Measurements from ENCODE around the gene STXBP6.

The STXBP6 gene

DNA sequence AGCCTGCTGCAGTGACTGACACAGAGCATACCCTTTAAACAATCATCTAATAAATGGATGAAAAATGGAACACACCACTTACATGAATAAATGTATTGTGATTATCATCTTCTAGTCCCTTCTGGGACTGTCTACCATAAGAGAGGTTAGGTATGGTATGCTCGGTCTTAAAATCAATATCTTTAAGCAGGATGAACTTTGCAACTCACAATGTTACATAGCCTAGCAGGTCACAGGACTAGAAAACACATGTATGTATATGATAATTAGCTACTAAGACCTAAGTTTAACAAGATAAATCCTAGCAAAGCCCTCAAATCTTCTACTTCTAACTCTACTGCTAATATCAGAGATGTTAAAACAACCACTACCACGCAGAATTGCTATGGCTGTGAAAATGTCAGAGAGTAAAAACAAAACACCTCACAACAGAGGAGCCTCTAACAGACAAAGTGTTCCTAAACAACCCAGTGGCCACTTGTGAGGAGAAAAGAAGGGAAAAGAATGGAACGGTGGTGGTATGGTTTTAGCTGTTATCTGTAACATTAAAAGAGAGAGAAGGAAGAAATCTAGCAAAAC is 139.4 kb downstream of the STXBP6 start:
- no peak for DNase-seq

DNA sequence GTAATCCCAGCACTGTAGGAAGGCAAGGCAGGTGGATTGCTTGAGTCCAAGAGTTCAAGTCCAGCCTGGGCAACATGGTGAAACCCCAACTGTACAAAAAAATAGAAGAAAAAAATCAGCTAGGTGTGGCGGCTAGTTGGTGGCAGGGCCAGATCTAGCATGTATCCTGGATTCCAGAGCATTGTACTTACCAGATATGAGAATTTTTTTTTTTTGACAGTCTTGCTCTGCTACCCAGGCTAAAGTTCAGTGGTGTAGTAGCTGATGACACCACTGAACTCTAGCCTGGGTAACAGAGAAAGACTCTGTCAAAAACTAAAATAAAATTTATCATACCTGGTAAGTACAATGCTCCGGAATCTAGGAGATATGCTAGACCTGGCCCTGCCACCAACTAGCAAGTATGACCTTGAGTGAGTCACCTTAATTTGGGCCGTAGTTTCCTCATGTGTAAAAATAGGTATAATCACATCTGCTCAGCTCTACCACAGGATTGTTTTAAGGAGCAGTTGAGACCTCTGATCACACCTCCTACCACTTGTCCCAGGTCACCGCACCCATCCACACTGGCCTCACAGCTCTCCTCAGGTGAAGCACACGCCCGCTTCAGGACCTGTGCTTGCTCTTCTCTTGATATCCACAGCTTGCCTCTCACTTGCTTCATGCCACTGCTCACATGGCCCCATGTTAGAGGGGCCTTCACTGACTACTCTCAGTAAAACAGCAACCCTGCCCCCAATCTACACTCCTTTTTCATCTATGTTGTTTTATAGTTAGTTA is 140.2 kb downstream of the STXBP6 start:
- DNase-seq, result no peak

DNA sequence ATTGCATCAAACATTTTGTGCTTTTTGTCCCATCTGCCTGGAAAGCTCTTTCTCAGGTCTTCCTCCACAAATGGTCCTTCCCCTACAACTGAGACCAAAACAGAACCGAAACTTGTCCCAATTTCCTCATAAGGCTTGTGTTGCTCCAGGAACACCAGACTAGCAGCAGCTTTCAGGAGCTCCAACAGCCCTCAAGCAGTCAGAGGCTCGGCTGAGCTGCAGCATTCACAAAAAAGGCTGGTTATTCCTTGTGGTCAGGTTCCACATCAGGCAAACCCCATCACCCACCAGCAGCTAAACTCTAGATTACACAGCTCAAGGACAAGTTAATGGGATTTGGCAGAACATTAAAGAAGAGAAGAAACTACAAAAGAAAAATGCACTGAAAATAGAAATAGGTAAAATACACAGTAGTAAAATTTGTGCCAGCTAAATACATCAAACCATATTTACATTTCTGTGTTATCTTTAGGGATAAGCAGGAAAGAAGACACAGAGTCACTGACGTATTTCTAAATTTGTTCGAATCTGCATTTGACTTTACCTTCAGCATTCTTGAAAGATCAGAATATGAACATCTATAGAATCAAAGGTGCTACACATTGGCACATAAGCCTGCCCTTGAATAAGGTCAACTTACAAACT is 141.2 kb downstream of the STXBP6 start:
- no peak for DNase-seq

DNA sequence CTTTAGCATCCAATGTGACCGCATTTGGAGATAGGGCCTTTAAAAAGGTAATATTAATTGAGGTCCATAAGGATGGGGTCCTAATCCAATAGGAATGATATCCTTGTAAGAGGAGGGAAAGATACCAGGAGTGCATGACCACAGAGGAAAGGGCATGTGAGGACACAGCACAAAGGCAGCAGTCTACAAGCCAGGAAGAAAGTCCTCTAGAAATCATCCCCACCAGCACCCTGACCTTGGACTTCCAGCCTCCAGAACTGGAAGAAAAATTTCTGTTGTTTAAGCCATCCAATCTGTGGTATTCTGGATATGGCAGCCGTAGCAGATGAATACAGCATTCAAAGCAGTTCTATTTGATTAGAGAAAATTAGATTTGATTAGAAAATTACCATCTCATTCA is 145.4 kb downstream of the STXBP6 start:
- DNase-seq, result no peak

DNA sequence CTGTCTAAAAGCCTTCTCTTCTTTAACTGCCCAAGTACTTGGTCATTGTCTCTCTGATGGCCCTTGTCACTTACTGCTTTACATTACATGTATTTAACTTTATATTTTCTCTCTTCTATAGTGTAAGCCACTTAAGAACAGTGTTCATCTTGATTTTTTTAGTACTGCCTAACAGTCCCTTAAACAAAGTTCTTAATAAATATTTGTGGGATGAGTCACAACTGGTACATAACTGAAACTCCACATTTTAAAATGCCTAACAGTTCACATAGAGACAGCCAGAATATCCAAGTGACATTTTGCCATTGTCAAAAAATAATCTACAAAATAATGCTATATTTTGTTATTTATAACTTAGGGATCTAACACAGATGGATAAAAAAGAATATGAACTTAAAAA is 146.6 kb downstream of the STXBP6 start:
- DNase-seq, result no peak

DNA sequence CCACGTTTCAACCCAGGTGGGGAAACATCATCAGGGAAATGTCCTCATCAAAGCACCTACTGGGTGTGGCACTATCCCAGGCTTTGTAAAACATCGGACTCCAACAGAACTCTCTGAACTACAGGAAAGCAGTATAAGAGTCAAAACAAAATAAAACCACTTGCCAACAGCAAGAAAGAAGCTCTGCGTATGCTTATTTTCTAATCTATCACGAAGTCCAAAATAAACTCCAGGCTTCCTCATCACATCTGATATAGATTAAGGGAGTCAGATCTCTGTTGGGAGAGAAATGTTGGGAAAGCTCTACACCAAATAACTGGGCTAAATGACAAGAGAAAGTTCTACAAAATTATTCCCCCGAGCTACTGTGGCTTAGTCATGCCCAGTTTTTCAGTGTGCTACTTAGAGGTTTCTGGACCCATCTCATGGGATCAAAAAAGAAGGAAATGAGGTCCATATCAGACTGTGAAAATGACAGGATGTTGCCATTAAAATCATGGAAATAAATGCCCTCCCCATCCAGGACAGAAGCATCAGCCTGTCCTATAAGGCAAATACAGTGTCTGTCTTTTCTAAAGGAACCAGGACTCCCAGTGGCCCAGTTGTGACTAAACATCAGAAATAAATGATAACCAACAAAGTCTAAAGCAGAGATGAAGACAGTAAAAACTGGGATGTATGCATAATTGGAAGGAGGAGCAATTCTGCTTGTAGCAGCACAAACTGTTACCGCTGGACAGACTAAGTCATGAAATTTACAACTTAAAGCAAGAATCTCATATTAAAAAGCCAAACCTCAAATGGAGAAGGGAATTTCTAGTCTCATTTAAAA is 149.5 kb downstream of the STXBP6 start:
- DNase-seq, result no peak

DNA sequence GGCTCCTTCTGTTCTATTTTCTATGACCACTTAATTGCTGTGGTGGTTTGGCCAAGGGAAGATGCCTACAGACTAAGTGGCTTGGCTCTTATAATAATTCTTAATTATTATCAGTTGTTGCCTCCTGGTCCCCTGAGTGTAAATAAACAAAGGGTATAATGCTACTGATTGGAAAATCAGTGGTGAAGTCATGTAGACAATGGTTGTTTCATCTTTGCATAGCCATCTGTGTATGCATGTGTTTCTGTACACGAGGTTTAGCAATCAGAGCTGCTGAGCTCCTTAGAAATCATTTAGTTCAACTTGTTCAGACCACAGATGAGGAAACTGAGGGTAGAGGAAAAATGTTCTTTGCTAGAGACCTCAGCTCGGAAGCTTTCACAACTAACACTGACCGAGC is 152.2 kb downstream of the STXBP6 start:
- DNase-seq, result no peak

DNA sequence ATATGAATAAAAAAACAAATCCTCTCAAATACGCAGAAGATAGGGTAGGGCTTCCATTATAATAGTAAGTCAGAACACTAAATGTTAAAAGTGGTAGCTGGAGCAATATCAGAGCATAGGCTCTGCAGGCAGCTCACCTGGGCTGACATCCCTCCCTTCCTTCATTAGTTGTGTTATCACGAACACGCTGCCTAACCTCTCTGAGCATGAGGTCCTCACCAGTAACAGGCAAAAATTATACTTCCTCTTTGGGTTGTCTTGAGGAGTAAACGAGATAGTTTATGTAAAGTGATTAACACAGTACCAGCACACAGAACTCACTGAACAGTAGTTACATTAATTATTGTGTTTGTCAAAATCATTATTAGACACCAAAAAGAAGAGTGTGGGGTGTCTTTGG is 154.3 kb downstream of the STXBP6 start:
- DNase-seq, result no peak

DNA sequence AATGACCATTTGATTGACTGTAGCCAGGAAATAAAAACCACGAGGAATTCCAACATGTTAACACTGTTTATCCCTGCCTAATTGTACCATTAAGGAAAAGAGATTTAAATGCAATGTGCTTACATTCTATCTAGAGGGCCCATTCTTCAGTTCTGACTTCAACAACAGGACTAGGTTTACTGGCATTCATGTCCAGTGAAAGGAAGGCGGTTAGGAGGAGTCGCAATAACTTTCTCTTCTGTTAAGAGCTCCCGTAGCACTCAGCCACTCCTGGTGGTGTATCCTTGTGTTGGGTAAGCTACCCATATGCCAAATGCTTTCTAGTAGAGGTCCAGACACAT is 154.7 kb downstream of the STXBP6 start:
- DNase-seq, result no peak

DNA sequence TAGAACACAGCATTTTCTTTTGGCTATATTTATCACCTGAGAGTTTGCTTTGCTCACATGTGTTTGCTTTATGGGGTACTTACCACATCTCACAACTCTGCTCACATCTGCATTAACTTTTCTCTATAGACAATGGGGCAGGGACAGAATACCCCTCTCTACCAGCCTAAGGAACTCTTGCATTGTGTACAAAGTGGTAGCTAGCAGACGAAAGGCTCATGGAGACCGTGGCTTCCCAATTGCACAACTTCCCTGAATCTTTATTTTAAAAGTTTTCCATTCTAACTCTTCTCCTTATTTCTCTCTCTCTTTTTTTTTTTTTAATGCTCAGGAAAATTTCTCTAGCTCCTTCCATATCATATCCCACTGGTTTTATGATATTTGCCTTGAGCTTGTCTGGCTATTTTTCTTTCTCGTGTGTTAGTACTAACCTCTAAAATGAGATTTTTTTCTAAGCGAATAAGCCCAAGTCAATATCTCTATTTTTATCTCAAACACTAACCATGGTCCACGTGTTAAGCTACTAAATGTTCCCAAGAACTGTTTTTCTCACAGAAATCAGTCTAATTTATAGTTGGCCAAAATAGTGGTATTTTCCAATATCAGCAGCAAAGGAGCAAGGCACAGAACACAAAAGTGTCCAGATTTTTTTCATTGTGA is 155.2 kb downstream of the STXBP6 start:
- DNase-seq, result no peak

DNA sequence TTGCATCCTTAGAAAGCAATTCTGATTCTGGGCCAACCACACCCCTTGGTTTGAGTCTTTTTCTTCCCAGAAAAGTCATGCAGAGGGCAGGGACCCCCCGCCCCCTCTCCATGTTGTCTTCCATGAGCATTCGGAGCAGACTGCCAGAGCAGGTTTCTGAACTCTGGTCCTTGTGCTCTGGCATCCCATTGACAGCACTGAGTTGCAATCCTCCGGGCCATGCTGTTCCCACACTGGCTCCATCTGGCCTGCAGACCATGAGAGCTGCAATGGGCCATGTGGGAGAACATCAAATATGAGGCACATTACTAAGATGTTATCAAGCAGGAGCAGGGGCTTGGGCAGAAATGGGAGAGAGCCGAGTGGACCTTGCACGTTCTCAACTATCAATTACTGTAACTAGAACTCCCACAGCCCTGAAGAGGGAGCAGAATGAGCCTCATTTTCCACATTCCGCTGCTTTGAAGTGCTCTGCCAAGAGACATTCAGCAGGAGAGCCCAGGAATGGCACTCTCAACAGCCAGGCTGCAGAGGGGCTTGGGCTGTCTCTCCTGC is 157.4 kb downstream of the STXBP6 start:
- DNase-seq, result no peak

DNA sequence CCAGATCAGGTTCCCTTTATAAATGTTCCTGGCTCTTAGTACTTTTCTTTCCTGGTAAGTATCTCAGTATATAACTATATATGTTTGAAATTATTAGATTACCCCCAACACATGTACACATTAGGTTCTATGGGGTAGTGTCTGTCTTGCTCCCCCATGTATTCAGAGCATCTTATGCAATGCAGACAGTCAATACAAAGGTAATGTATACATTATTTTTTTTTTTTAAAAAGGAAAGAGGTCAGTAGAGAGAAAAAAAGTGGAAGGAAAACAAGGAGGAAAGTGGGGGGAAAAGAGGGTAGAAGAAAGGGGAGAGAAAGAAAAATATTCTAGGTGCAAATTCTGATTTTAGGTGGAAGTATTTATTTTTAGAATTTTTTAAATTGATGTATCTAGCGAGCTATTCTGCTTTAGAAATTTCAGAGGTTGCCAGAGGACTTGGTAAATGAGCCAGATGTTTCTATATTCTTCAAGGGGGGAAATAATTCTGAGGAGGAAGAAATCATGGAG is 157.9 kb downstream of the STXBP6 start:
- no peak for DNase-seq

DNA sequence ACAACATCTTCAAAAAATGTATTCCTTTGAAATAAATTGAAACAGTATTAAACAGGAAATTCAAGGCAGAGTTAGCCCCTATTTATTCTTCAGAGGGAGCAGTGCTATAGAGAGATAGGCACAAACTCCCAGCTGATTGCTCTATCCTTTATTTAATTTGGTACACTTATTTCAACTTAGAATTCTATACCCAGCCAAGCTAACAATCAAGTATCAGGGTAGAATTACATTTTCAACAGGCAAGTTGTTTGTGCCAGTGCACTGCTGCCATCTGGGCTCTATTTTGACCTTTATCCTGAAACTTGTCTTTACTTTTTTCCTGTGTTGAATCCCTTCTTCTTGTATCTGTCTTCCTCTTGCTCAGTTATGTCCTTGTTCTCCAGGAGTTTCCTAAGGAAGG is 159.2 kb downstream of the STXBP6 start:
- DNase-seq, result no peak

DNA sequence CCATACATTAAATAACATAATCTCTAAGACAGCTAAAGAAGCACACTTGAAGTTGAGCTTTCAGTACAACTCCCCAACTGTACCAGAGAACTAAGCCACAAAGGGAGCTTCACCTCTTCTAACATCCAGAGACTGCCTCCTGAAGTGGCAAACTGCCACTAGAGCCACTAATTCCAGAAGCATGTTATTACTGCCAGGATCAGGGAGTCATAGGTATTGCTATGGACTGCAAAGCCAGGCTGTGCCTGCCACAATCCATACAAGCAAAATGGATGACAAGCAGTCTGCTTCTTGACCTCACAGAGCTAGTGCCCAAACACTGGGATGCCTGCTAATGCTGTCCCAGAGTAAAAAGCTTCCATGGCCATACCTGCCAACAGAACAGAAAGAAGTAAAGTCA is 160.1 kb downstream of the STXBP6 start:
- DNase-seq, result no peak

DNA sequence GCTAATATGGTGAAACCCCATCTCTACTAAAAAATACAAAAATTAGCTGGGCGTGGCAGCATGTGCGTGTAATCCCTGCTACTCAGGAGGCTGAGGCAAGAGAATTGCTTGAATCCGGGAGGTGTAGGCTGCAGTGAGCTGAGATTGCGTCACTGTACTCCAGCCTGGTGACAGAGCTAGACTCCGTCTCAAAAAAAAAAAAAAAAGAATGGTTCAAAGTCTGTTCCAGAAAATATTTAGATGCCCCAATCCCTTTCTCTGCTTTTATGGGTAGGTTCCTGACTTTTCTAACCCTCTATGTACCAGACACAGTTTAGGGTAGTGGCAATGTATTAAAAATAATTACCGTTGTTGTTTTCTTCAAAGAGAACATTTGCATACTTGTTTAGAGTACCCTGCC is 161.4 kb downstream of the STXBP6 start:
- no peak for DNase-seq

DNA sequence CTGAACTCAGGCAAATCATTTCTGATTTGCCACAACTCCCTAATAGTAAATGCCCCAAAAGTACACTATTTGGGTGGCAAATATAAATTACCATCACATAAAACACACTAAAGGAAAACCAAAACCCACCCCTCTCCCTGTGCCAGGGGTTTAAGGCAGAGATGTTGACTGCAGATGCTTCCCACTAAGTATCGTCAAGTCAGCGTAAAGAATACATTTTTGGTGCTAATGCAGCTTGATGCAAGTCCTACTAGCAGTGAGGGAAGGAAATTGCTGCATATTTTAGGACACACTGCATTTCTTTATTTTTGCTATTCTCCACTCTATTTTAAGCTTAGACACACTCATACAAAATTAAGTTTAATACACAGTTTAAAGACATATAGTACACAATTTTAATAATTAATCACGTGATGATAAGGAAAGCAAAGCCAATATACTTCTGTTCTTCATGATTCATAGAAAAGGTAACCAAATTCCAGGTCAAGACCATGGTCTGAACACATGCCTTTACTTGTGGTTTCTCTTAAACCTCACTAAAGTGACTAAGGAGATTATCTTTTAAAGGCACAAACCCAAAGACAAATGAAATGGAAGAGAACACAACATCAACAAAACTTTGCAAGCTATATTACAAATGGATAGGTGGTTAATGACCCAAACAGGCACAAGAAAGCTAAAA is 162.2 kb downstream of the STXBP6 start:
- no peak for DNase-seq

DNA sequence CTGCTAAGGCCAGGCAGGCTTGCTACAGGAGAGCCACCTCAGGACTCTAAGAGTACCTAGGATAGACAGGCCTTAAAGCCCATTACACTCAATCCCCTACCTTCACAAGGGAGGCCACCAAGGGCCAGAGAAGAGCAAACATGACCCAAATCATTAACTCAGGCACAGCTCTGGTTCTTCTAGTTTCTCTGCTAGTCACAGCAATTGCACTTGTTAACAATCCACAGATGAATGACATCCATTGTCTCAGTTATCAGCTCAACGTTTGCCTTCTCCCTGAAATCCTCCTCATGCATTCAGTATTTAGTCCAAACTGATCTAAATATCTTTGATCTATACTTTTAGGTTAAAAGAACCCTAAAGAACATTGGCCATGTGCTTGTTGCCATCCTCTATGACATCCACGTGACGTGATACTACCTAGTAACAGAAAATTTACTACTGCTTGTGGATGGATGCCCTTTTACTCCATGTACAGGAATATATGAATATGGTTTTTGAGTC is 164.5 kb downstream of the STXBP6 start:
- no peak for DNase-seq

DNA sequence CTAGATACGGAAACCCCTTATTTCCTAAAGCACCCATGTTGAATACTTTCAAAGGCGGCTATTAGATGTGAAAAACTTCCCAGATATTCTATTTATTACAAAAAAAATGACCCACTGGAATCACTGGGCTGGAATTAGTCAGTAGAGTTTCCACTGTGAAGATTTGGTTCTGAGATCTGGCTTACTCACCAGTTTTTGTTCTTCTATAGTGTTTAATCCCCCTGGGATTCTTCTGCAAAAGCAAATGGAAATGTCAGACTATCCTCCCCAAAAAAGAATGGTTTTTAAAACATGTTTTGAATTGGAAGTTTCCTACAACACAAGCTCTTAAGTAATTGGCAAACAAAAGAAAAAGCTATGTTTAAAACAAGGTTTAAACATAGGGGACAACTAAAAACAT is 166.4 kb downstream of the STXBP6 start:
- DNase-seq, result no peak

DNA sequence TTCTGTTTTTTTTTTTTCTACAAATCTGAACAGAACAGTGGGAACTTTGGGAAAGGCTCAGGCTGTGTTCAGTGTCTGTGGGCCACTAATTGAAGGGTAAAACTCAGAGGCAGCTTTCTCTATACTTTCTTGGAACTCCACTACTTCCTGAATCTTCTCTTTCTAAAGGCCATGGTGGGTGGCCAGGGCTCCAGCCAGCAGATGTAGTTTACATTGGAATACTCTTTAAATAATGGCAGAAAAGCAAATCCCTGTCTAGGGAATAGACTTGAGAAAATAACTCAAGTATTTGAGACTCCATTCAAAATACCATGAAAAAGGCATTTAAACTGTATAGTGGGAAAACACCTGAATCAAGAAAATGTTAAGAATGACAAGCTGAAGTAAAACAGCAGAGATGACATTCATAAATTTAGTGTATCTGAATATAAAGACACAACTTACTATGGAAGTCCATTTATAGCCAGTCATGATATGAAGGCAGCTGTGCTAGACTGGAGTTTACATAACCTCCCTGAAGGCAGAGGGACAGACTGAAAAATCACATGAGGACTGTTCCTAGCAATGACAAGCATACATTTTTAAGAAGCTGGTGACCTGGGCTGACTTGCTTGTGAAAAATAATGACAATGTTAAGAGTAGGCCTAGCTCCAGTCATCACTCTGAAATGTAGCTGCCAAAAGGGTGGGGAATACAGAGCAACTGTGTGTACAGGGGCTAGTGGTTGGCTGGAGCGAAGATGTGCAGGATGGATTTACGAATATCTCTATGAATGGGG is 168.6 kb downstream of the STXBP6 start:
- DNase-seq, result no peak

DNA sequence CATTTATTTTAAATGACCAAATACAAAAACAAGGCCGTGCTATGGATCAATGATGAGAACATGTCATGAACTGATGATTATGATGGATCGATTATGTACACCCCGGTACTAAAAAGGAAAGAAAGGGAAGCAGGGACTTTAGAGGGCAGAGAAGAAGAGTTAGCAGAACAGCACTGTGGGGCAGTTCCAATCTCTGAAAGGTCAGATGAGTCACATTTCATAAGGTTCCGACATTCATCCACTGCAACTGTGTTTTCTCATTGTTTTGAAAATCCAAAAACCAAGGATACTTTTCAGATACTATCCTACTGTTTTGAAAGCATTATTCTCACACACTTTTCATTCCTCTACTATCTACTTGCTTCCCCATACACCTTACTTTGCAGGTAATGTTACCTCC is 169.3 kb downstream of the STXBP6 start:
- DNase-seq, result no peak
